Stimulated activated CD8-positive, alpha-beta memory T cell treated with anti-CD3 and anti-CD28 coated beads, Interleukin-7, amount 100 ng/mL, for 48 hours (primary cell): ENCODE data around the gene CPNE7.

Experiments
- DNase-seq, 2 donors: peaks; one replicate each; pipeline ENCODE4 v3.0.0-alpha.2; 2020; ENCODE audit warnings: low read depth in 1 of 2; ENCODE audit errors: extremely low read depth in 1 of 2

The CPNE7 gene

DNA sequence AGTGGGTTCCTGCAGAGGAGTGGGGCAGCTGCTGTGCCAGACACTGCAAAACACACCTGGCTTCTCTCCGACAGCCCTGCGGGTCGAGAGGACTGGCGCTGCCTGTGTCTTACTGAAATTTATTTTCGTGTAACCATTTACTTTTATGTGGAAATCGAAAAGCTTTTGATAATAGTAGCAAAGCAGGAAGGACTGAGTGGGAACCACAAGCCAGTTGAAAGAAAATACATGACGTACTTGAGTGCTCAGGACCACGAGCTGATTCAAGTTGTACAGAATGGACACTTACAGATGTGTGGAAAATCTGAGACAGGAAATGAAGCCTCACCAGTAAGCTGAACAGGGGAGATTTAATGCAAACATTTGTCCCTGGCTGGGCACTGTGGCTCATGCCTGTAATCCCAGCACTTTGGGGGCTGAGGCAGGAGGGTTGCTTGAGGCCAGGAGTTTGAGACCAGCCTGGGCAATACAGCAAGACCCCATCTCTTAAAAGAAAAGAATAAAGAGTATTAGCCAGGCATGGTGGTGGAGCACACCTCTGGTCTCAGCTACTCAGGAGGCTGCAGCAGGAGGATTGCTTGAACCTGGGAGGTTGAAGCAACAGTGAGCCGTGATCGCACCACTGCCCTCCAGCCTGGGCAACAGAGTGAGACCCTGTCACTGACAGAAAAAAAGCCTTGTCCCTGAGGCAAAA is 26.4 kb upstream of the CPNE7 start:
- no peak for DNase-seq

DNA sequence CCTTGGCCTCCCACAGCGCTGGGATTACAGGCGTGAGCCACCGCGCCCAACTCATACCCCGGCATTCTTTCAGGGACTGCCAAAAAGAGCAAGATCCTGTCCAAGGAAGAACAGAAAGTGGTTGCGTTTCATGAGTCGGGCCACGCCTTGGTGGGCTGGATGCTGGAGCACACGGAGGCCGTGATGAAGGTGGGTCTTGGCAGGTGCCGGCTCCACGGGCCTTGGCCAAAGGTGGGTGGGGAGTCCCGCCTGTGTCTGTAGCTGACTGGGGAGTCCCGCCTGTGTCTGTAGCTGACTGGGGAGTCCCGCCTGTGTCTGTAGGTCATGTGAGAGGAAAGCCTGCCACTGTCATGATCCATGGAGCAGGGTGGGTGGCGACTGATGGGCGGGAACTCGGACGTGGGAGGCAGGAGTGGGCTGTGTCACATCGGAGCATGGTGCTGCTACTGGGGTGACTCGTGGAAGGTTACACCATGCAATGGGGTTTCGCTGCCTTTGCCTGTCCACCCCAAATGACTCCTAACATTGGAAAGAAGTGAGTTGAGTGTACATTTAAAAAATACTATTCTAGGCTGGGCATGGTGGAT is 25.0 kb upstream of the CPNE7 start:
- no peak for DNase-seq

DNA sequence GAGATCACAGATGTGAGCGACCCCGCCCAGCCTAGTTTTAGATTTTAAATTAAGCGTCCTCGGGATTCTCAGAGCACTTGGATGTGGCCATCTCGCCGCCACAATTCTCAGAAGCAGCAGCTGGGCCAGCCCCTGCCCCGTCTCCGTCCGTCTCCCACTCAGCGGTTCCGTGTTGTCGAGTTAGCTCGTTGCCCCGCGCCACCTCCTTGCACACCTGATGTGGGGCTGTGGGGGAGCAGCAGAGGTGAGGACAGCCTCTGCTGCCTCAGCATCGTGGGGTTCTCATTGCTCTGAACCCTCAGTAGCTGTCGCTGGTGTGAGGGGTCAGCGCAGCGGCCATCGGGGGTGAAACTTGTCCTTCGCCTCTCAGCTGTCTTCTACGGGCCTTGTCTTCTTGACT is 23.2 kb upstream of the CPNE7 start:
- no peak for DNase-seq

DNA sequence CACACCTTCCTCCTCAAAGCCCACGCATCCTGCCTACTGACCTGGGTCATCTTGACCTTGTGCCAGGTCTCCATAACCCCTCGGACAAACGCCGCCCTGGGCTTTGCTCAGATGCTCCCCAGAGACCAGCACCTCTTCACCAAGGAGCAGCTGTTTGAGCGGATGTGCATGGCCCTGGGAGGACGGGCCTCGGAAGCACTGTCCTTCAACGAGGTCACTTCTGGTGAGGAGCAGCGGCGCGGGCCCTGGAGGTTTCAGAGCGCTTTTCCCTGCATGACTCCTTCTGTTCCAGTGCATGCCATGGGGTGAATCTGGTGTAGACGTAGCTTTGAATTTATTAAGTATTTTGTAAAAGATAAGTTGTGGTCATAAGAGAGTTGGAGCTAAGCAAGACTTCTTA is 22.6 kb upstream of the CPNE7 start:
- no peak for DNase-seq

DNA sequence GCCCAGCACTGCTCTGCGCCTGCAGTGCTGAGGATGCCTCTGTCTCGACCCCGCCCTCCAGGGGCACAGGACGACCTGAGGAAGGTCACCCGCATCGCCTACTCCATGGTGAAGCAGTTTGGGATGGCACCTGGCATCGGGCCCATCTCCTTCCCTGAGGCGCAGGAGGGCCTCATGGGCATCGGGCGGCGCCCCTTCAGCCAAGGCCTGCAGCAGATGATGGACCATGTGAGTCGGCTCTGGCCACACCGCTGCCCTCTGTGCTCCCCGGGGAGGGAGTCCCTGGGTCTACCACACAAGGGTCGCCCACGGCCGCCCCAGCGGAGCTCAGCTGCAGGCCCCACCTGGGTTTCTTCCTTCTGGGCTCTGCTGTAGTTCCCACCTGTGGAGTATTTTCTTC is 21.8 kb upstream of the CPNE7 start:
- no peak for DNase-seq

DNA sequence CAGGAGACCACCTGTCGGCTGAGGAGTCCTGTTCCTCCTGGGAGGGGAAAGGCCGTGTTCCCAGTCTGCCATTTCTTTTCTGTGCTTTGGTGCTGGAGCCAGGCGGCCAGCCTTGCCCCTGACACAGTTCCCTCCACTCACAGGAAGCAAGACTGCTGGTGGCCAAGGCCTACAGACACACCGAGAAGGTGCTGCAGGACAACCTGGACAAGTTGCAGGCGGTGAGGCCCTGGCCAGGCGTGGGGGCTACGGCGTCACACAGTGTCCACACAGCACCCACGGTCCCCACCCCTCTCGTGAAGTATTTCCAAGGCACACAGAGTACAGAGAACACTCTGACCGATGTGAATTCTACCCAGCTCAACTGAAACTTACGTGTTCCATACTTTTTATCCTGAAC is 21.2 kb upstream of the CPNE7 start:
- DNase-seq = no peak

DNA sequence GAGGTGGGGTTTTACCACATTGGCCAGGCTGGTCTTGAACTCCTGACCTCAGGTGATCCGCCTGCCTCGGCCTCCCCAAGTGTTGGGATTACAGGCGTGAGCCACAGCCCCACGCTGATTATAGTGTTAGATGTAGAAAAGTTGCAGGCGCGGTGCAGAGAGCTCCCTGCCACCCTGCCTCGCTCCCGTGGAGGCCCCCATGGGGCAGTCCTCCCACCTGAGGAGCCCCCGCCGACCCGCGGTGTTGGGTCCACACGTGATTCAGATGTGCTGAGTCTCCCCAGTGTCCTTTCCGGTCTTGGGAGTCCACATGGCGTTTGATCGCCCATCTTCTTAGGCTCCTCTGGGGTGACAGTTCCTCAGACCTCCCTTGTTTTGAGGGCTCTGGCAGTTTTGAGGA is 20.3 kb upstream of the CPNE7 start:
- DNase-seq = no peak

DNA sequence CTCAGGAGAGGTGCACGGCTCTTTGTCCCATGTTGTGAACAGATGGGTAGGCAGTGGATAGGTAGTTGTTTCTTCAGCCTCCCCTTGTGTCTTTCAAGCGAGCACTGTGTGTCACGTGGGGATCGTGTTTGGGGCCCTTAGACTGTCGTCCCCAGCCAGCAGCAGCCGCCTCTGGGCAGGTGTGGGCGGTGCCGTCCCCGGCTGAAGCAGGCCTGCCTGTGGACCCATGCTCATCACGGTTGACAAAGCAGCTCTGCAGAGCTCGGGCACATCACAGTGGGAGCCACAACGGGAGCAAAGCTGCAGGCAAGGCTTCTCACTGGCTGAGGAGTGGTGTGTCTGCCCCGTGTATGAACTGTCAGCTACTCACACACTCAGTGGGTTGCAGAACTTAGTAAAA is 19.8 kb upstream of the CPNE7 start:
- DNase-seq = no peak

DNA sequence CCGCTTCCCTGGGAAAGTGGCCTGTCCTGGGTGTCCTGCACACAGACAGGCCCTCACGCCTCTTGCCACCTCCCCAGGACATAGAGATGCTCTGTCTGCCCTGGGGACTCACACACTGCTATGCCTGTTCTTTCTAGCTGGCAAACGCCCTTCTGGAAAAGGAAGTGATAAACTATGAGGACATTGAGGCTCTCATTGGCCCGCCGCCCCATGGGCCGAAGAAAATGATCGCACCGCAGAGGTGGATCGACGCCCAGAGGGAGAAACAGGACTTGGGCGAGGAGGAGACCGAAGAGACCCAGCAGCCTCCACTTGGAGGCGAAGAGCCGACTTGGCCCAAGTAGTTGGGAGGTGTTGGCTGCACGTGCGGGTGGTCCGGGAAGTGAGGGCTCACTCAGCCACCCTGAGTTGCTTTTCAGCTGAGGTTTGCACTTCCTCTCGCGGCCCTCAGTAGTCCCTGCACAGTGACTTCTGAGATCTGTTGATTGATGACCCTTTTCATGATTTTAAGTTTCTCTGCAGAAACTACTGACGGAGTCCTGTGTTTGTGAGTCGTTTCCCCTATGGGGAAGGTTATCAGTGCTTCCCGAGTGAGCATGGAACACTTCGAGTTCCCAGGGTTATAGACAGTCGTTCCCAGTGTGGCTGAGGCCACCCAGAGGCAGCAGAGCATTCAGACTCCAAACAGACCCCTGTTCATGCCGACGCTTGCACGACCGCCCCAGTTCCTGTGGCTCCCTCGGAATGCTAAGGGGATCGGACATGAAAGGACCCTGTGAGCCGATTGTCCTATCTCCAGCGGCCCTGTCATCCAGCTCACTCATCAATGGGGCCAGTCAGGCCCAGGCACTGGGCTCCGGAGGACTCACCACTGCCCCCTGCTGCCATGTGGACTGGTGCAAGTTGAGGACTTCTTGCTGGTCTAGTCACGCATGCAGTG is 18.5 kb upstream of the CPNE7 start:
- DNase-seq = peak; percentile 71 to 75

DNA sequence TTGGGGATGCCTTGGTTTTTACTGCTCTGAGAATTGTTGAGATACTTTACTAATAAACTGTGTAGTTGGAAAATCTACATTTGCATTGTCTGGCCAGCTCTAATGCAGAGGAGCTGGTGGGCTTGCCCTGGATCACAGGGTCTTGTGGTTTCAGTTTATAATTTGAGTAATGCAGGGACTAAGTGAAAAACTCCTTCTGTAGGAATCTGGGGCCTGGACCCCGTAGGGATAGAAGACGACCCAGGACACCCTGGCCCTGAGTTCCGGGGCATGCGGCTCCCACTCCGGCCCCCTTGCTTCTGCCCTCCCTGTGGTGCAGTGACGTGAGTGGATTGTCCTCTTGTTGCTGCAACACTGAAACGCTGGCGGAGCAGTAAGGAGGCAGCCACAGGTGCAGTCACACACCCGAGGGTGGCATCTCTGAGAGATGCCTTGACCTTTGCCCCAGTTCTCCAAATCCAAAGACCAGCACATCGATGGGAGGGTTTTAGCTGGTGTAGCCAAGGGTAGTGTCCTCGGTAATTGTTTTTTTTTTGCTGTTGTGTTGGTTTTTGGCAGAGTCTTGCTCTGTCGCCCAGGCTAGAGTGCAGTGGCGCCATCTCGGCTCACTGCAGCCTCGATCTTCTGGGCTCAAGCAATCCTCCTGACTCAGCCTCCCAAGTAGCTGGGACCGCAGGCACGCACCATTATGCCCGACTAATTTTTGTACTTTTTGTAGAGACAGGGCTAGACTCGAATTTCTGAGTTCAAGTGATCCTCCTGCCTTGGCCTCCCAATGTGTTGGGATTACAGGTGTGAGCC is 17.7 kb upstream of the CPNE7 start:
- no peak for DNase-seq

DNA sequence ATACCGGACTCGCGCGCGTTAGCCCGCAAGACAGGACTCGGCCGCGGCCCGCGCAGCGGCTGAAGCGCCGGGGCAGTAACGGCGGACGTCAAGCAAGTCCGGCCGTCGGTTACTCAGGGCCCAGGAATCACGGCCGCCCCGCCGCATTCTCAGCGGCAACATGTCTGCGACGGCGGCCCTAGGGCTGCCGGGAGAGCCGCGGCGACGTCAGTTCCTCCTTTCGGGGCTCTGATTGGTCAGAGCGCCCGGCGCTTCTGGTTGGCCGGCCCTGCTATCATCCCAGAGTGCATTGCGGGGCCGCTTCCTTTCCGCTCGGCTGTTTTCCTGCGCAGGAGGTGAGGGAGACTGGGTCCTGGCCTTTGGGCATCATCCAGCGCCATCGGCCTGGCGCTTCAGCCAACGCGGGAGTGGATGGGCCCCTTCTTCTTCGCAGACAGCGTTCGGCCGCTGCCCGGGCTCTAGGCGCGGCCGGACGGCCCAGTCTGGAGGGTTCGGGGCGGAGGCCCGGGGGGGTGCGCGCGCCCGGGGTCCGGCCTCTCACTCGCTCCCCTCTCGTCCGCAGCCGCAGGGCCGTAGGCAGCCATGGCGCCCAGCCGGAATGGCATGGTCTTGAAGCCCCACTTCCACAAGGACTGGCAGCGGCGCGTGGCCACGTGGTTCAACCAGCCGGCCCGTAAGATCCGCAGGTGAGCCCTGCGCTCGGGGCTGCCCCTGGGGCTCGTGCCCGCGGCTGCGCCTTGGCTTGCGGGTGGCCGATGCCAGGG is 15.0 kb upstream of the CPNE7 start, which contains the start of gene RPL13:
Gene RPL13, plus strand, starts transcription at position 305 of the 764 bp plus-strand sequence. Its CDS starts 278 bp downstream, at position 583.
- peak; percentile 86 to 88 for DNase-seq

DNA sequence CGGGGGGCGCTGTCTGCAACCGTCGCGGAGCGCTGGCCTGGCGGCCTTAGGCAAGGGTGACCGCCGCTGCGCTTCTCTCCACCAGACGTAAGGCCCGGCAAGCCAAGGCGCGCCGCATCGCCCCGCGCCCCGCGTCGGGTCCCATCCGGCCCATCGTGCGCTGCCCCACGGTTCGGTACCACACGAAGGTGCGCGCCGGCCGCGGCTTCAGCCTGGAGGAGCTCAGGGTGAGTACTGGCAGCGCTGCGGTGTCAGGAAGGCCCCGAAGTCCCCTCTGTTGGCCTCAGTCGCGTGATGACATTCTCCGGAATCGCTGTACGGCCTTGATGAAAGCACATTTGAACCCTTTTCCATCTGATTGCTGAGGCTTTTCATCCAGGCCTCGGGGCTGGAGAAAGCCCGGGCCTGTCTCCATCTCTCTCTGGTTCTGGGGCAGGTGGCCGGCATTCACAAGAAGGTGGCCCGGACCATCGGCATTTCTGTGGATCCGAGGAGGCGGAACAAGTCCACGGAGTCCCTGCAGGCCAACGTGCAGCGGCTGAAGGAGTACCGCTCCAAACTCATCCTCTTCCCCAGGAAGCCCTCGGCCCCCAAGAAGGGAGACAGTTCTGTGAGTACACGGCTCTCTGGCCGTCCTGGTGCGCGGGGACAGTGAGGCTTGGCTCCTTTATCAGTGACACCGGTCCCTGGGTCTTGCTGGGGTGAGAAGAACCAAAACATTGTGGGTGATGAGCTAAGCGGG is 14.2 kb upstream of the CPNE7 start:
- DNase-seq = no peak

DNA sequence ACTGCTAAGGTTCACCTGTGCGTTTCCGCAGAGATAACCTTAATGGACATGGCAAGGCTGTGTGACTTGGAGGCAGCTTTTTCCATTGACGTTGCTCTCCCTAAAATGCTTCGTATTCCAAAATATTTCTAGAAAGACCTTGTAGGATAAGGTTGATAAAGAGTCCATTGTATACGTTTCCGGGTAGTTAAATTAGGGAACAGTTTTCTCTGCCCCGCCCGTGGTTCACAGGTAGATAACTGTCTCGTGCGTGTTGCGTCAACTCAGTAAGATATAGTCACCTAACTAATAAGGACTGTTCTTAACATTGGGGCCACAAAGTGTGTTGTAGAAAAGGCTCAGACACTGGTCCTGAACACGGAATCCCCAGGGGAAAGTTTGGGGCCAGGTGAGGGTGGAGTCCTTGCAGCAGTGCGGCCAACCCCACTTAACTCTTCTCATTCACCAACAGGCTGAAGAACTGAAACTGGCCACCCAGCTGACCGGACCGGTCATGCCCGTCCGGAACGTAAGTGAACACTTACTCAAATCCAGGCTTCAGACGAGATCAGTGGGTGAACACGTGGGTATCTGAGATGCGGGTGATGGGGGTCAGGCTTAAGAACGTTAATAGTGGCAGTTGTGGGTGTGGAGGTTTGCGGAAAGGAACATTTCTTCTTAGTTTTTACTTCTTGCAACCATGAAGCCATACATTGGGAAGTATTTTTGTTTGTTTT is 13.5 kb upstream of the CPNE7 start:
- DNase-seq = no peak

DNA sequence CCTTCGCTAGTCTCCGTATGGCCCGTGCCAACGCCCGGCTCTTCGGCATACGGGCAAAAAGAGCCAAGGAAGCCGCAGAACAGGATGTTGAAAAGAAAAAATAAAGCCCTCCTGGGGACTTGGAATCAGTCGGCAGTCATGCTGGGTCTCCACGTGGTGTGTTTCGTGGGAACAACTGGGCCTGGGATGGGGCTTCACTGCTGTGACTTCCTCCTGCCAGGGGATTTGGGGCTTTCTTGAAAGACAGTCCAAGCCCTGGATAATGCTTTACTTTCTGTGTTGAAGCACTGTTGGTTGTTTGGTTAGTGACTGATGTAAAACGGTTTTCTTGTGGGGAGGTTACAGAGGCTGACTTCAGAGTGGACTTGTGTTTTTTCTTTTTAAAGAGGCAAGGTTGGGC is 12.6 kb upstream of the CPNE7 start:
- DNase-seq = no peak

DNA sequence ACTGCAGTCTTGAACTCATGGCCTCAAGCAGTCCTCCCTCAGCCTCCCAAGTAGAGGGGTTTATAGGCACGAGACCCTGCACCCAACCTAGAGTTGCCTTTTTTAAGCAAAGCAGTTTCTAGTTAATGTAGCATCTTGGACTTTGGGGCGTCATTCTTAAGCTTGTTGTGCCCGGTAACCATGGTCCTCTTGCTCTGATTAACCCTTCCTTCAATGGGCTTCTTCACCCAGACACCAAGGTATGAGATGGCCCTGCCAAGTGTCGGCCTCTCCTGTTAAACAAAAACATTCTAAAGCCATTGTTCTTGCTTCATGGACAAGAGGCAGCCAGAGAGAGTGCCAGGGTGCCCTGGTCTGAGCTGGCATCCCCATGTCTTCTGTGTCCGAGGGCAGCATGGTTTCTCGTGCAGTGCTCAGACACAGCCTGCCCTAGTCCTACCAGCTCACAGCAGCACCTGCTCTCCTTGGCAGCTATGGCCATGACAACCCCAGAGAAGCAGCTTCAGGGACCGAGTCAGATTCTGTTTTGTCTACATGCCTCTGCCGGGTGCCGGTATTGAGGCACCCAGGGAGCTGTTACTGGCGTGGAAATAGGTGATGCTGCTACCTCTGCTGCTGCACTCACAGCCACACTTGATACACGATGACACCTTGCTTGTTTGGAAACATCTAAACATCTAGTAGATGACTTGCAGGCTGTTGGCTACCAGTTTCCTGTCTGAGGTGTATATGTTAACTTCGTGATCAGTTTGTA is 11.7 kb upstream of the CPNE7 start:
- no peak for DNase-seq

DNA sequence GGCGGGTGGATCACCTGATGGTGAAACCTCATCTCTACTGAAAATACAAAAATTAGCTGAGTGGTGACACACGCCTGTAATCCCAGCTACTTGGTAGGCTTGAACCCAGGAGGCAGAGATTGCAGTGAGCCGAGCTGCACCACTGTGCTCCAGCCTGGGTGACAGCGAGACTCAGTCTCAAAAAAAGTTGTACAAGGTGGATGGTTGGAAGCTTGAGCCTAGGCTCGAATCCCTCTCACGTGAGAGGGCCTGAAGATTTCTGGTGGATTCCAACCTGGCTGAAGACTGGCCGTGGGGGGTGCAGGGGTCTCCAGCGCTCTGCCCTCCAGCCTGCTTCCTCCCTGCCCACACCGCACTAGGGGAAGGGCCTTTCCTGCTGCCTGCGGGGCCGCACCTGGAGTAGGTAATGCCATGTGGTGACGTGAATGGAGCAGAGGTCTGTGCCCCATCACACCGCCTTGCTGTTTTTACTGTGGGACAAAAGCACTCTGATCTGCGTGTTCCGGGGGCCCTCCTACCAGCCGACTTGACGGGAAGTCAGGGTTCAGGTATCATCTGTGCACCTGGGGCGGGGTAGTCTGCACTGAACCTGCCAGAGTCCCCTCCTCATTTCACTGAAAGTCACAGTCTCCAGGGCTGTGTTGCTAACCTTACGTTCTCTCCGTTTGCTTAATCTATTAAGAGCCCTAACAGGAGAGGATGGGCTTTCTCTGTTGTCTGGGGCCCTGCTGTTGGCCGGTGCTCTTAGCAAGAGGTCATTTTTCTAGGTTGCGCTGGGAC is 10.9 kb upstream of the CPNE7 start:
- no peak for DNase-seq

DNA sequence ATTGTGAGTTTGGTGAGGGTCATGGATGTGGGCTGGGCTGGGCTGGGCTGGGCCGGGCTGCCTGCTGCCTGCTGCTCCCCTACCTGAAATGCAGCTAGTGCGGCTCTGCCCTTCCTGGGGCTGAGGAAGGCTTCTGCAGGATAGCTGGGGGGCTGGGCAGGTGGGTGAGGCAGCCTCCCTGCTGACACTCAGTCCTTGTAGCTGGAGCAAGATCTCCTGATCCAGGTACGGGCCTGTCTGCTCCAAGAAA is 10.4 kb upstream of the CPNE7 start:
- DNase-seq = peak in 1 of 2 donors; percentile 29
